DLD1 (cell line): ENCODE measurements around the gene OXLD1.

Experiments used
- in situ Hi-C: cut with HindIII; loops from 2 replicates; pipeline ENCODE4 v1.10.0; 2017; ENCODE audit warnings: low sequenced_read_pairs

Gene OXLD1

DNA sequence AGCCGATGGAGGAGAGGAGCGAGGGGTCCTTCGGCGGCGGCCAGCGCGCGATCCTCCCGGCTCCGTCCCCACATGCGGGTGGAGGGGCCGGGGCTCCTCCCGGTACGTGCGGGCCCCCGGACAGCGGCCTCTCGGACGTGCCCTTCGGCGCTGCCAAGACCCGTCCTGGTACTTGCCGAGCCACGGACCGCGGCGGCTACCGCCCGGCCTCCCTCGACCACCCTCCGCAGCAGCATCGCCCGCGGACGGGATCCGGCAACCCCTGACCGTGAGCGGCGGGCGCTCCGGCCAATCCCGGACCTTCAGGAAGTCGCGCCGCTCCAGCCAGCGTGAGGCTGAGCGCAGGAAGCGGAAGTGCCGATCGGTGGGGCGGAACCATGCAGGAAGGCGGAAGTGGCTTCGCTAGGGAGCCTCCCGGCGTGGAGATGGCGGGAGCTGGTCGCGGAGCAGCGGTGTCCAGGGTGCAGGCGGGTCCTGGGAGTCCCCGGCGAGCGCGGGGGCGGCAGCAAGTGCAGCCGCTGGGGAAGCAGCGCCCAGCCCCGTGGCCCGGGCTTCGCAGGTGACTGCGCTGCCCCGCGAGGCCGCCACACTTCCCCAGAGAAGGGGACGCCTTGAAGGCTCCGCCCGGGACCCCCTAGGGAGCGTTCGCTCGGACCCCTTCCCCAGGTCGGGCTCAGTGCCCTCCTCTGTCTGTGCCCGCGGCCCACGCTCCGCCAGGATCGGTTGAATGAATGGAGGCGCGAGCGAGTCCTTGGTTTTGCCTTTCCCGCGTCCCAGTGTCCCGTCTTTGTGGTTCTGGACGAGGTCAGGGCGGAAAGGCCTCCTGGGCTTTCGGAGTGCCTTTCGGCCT lies at the start of gene OXLD1, which contains the start of gene CCDC137:
Gene OXLD1 (minus strand): TSS at position 264 of the 850 bp plus-strand sequence. CDS start 28 bp downstream, at position 236.
Gene CCDC137 (plus strand): TSS at position 396 of the 850 bp plus-strand sequence. CDS start 30 bp downstream, at position 426.
- in situ Hi-C loops: no loop called here

DNA sequence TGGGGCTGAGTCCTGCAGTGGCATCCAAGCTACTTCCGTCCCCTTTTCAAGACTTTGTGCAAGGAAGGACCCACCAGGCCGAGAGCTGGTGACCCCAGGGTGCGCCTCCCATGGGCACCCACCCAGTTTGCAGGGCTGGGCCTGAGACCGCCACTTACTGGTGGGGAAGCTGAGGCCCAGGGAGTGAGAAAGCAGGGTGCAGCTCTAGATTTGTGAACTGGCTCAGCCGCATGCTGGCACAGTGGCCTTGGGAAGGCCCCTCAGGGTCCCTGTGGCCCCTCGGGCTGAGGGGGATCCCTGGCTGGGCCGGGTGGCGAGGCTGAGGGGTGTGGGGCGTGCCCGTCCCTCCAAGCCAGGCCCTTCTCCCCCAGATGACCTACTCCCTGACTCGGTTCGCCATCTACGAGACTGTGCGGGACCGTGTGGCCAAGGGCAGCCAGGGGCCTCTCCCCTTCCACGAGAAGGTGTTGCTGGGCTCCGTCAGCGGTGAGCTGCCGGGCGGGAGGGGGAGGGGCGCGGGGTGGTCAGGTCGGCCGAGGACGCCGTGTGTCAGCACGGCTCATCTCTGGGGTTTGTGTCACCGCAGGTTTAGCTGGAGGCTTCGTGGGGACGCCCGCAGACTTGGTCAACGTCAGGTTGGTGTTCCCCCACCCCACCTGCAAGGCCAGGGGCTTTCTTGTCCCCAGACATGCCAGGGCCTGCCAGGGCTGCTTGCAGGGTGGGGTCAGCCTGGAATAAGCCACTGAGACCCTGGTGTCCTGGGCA lies 48.9 kb upstream of the OXLD1 start:
- in situ Hi-C loops: no loop called here

DNA sequence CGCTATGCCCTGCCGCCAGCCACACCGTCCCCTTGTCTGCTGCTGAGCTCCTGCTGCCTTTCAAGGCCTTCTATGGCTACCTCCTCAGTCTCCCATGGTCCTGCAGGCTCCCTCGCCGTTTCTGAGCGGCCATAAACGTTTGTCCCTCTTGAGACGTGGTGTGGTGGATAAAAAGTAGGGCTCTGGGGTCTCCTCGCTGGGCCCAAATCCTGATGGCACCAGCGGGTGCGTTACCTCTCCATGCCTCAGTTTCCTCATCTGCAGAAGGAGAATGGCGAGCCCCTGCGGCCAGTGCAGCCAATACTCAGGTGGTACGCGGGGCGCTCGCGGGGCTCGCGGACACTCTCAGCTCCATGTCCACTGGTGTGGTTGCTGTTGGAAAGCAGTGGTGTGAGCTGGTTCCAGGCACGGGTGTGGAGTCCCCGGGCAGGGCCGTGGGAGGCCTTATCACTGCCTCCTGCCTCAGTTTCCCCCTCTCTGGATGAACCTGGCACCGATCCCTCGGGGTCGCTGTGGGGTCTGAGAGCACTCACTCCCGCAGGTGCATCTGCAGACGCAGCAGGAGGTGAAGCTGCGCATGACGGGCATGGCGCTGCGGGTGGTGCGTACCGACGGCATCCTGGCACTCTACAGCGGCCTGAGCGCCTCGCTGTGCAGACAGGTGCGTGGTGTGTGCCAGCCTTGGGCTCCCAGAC lies 48.2 kb upstream of the OXLD1 start:
- in situ Hi-C loops: no loop called here

DNA sequence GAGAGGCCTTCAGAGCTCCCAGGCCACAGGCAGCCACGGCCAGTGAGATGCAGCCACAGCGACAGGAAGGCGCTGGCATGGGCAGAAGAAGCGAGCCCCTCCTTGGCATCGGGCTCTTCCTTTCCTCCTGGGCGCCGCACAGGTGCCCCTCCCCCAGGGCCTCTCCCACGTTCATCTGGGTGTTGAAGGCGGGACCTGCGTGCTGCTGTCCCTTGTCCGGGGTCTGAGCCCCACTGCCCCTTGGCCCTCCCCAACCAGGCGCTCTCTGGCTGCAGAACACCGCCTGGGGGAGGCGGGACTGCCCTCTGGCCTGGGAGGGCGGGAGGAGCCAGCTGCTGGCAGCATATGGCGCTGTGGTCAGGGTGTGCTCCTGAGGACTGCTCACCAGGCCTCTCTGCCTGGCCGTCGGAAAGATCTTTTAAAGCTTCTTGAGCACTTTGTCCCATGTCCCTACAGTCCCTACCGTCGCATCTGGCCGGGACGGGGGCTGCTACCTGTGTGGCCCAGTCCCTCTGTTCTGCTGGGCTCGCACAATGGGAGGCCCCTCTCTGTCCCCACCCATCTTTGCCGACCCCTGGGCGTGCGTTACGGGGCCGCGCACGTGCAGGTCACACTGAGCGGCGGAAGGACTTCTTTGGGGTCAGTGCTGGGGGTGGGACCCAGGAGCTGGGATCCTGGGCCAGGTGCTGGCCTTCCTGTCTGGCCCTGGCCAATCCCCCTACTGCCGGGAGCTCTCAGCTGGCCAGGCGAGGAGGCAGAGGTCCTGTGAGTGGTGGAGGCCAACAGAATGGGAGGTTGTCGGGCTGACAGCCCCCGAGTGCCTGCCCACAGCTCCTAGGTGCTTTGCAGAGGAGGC lies 47.4 kb upstream of the OXLD1 start:
- in situ Hi-C loops: no loop called here

DNA sequence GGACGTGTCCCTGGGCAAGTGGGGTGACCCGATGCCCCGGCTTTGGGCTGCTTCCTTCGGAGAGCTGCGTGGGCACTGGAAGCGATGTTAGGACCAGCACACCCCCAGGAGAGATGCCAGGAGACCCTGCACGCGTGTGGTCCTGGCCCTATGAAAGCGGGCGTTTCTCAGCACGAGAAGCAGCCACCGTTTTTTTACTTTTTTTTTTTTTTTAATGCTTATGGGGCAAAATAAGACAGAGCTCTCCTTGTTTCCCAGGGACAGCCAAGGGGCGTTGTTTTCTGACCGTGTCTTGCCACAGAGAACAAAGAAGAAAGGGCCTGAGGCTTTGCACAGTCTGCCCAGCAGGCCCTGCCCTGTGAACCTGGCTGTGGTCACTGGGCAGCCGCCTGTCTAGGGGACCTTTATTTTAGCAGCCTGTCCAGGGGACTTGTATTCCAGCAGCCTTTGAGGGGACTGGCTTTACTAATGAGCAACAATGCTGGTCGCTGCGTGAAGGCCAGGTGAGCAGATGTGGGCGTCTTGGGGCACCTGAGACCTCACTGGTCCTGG lies 46.7 kb upstream of the OXLD1 start:
- in situ Hi-C loops: no loop called here

DNA sequence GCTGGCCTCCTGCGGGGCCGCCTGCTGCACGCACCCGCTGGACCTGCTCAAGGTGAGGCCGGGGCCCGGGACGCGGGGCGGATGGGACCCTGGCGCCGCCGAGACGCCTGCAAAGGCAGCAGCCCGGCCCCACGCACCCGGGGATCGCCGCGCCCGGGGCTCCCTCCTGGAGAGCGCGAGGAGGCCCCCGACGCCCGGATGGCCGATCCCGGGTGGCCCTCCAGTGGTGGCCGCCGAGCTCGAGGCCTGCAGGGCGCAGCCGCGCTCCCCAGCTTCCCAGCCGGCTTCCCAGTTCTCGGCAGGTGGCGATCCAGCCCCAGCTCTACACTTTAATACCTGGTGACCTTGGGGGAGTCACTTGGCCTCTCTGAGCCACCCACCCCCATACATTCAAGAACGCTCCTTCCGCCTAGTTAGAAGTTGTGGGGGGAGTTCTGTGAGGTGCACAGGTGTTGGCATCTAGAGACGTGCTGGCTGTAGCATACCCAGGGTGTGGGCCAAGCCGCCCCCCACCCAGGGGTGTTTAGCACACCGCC lies 46.1 kb upstream of the OXLD1 start:
- in situ Hi-C loops: no loop called here

DNA sequence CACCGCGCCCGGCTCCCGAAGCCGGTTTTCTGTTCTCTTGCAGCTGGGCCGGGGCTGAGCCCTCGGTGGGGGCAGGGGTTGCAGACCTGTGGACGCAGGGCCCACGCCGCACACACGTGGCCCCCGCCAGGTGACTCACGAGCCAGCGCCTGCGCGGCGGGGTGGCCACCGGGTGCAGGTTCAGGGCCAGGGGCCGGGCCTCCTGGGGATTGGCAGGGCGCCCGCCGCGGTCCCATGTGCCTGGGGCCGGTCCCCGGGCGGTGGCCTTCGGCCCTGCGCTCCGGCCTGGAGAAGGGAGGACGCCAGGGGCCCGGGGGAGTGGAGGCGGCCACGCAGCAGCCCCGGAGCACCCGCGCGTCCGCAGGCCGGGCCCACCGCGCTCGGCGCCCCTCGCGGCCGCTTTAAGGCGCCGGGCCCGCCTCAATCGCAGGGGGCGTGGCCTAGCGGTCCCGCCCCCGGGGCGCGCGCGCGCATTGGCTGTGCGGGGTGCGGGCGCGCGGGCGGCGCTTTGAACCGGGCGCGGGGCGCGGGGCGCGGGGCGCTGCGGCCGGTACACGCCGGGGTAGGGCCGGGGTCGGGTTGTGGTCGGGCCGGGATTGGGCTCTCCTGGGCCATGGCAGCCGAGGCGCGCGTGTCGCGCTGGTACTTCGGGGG lies 45.5 kb upstream of the OXLD1 start, which contains the start of gene SLC25A10:
Gene SLC25A10 (plus strand): TSS at position 471 of the 654 bp plus-strand sequence. CDS start 143 bp downstream, at position 614.
- in situ Hi-C loops: no loop called here

DNA sequence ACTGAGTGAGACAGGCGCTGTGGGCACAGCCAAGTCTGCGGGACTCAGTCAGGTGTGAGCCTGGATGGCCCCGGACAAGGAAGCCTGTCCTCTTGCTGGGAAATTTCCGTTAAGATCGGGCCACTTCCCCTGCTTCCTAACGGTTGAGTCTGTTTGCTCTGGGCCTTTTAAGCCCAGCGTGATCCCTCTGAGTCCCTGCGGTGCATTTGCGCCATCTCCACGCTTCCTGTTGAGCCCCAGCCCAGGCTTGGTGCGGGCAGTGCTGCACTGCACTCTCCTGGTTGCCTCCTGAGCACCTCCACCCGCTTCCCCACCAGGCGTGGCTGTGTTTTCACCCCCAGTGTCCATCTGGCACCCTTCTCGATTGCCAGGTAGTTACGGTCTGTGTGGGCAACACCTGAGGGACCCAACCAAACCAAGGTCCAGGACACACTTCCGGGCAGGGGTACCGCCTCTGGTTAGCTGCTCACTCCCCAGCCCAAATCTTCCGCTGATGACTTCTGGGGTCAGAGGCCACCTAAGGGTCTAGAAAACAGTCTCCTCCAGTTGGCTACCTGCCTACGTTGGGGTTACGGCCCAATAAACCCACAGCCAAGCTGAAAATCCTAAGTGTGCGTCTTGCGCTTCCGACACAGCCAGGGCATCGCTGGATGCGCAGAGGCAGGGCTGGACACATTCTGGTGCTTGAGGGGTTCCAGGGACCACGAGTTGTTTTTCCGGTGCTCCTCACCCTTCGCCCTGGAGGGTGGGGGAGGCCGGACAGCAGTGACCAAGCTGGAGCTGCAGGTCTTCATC lies 44.3 kb upstream of the OXLD1 start:
- in situ Hi-C loops: no loop called here

DNA sequence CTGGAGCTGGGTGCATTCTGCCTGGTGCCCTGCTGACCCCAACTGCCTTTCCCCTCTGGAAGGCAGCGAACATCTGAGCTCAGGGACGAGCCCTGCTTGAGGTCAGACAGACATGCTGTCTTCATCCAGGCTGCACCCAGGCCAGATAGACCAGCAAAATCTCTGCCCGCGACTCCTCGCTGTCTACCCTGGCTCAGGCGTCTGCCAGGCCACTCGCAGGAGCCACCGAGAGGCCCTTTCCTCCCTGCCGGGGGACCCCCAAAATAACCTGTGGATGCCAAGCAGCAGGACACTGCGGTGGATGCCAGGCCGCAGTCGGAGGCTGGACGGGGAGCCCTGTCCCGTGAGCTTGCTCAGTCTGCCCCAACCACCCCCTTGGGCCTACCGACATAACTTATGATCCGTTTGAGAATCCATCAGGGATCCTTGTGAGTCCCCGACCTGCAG lies 42.4 kb upstream of the OXLD1 start:
- in situ Hi-C loops: no loop called here

DNA sequence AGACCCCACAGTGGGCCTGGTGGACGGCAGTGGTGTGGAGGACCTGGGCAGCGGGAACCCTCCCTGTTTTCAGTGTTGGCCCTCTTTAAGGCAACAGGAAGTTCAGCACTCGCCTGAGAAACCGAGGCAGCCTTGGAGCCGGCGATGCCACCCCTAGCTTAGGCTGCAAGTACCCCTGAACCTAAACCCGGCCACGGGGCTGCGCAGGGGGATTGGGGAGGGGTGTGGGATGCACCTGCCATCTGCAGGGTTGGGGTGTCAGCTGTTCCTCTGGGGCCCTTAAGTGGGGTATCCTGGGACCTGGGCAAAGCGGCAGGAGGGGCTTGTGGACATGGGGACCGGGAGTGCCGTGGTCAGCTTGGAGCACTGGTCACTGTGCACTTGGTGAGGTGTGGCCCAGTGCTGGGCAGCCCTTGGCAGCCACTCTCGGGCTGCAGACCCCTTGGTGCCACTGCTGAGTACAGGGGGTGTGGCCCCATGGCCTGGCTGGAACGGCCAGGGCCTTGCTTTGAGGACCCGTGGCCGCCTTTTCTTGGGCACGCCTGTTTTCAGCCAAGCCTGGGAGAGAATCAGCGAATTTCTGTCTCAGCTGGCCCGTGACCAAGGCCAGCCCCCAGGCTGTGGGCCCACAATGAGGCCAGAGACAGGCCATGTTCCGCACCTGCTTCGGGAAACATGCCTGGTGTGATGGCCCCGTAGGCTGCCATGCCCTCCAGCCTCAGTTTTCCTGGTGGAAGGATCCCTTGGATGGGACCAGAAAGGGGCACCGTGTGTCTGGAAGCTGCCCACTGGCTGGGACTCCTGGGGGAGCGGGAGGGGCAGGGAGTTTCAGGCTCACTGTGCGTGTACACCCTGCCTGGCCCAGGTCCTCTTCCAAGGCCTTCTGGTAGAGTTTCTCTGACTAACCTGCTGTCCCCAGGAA lies 41.6 kb upstream of the OXLD1 start:
- in situ Hi-C loops: no loop called here

DNA sequence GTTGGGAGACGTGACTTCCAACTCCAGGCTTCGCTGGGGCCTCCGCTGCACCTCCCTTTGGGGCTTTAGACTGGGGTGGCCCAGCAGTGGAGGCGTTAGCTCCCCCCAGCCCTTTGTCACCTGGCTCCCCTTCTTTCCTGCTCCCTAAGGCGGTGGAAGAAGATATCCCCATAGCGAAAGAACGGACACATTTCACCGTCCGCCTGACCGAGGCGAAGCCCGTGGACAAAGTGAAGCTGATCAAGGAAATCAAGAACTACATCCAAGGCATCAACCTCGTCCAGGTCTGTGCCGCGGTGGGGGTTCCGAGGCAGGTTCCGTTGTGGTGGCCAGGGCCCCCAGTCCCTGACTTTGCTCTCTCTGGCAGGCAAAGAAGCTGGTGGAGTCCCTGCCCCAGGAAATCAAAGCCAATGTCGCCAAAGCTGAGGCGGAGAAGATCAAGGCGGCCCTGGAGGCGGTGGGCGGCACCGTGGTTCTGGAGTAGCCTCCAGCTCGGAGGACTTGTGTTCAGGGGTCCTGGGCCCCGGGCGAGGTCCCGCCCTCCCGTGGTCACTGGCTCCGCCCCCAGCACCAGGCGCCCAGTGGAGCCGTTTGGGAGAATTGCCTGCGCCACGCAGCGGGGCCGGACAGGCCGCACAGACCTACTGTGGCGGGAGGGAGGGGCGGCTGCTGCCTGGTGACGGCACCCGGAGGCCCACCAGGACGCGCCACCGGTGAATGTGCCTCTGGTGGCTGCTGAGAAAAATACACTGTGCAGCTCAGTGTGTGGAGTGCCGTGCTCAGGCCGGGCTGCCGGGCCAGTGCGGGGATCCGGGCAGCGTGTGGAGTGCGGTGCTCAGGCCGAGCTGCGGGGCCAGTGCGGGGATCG lies 40.6 kb upstream of the OXLD1 start:
- in situ Hi-C loops: no loop called here

DNA sequence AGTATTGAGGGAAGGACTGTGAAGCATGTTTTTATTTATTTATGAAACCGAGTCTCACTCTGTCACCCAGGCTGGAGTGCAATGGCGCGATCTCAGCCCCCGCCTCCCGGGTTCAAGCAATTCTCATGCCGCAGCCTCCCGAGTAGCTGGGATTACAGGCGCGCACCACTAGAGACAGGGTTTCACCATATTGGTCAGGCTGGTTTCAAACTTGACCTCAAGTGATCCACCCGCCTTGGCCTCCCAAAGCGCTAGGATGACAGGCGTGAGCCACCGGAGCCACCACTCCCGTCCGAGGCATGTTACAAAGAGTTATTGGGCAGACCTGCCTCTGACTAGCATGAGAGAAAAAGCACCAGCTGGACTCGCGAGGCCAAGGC lies 39.8 kb upstream of the OXLD1 start:
- in situ Hi-C loops: no loop called here

DNA sequence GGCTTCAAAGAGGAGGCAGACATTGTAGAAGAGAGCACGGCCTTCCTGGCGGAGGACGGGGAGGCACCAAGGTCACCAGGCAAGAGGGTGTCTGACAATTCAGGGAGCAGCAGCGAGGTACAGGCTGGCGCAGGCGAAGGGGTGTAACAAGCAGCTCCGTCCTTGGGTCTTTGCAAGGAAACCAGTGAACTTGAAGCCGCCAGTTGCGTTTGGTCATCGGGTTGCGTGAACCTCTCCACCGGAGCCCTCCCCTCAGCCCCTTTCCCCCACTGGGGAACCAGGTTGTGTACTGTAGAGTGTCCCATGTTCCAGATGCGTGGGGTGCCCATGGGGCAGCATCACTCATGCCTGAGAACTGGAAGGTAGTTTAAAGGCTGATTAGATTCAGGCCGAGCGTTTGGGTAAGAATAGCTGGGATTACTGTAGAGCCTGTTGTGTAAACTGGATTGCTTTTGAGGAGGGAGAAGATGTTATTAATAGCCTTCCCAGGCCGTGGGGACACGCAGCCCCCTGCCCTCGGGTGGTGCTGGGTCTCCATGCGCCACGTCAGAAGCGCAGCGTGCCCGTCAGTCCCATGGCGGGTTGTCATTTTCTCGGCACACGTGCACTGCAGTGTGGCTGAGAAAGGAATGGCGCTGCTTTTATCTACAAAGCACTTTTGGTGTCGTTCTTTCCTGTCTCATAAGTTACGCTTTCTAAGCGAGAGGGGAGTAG lies 39.3 kb upstream of the OXLD1 start:
- in situ Hi-C loops: no loop called here

DNA sequence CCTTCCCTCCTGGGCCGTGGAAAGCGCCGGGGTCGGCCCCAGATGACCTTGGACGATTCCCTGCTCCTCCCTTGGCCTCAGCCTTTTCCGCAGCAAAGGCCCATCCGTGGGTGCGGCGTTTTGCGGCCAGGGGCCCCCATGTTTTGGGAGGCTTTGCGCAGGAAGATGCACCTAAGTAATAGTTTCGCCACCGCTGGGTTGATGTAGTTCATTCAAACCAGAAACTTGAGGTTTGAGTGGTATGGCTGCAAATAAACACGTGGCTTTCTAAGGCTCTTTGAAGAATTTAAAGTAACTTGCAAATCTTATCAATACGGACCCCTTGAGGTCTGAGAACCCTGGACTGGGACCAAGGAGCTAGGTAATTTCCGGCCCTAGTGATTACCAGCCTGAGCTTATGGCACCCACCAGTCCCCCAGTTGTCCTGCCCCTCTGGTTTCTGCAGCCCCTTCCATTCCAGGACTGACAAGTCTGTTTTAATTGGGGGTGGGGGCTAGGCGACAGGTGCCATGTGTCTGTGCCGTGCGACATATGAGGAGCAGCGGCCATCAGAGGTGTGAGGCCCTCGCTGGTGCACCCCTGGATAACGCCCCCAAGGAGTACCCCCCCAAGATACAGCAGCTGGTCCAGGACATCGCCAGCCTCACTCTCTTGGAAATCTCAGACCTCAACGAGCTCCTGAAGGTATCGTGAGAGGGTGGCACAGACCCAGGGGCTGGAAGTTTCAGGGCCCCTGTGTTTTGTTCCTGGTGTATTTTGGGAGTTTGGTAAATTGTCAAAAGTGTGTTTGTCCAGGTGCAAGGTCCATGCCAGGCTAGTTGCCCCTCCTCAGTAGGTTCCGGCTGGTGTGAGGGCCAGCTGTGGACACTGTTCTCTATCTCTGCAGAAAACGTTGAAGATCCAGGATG lies 37.6 kb upstream of the OXLD1 start:
- in situ Hi-C loops: no loop called here
